Tibial artery (tissue), 4 donors: ENCODE results near the gene RTN4IP1.
A peak's percentile ranks its signal among the peaks of the same experiment; 100 is the strongest.

Source experiments
- DNase-seq, 2 donors: peaks; one replicate each; pipeline ENCODE4 v3.0.0-alpha.2; 2019
- H3K27ac ChIP-seq, 2 donors: fragments of 200-600 bp; sonication (generic) in 1 of 2; 1 replicate in 1 of 2; 2 replicates in 1 of 2; pipeline ENCODE4 v1.5.1; 2018 to 2019; ENCODE audit warnings: mild to moderate bottlenecking in 1 of 2
- H3K27me3 ChIP-seq, 2 donors: fragments of 200-600 bp; sonication (generic) in 1 of 2; one replicate each; pipeline versions ENCODE4 v1.5.1 to v1.6.0; 2016 to 2019
- H3K36me3 ChIP-seq, 3 donors: fragments of 200-600 bp; sonication (generic) in 2 of 3; one replicate each; pipeline ENCODE4 v1.5.1; 2016 to 2019; ENCODE audit warnings: mild to moderate bottlenecking in 2 of 3
- H3K4me1 ChIP-seq, 4 donors: fragments of 200-600 bp; sonication (generic) in 2 of 4; 1 replicate in 3 of 4; 2 replicates in 1 of 4; pipeline ENCODE4 v1.5.1; 2016 to 2019
- H3K4me3 ChIP-seq, 2 donors: fragments of 200-600 bp; sonication (generic) in 1 of 2; 1 replicate in 1 of 2; 2 replicates in 1 of 2; pipeline ENCODE4 v1.5.1; 2018 to 2019; ENCODE audit warnings: mild to moderate bottlenecking in 2 of 2
- H3K9me3 ChIP-seq, 3 donors: fragments of 200-600 bp; sonication (generic) in 1 of 3; one replicate each; pipeline ENCODE4 v1.5.1; 2016 to 2019
- CTCF ChIP-seq, 2 experiments: fragments of 200-600 bp in 1 of 2; fragments of 450-650 bp in 1 of 2; IDR thresholded peaks; one replicate each; pipeline ENCODE4 v1.5.1; 2017 to 2019; ENCODE audit warnings: antibody characterized with exemption in 2 of 2, mild to moderate bottlenecking in 1 of 2, moderate library complexity in 1 of 2
- intact Hi-C: fragments of 100-400 bp; cut with DNase I; formaldehyde crosslinking; loops from one replicate; pipeline ENCODE4 v1.15.0; 2023; ENCODE audit warnings: low total_unique reads

RTN4IP1 gene, protein sequence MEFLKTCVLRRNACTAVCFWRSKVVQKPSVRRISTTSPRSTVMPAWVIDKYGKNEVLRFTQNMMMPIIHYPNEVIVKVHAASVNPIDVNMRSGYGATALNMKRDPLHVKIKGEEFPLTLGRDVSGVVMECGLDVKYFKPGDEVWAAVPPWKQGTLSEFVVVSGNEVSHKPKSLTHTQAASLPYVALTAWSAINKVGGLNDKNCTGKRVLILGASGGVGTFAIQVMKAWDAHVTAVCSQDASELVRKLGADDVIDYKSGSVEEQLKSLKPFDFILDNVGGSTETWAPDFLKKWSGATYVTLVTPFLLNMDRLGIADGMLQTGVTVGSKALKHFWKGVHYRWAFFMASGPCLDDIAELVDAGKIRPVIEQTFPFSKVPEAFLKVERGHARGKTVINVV

GRCh38 chr6:106629103-106629858 lies at the start of gene RTN4IP1, which contains the start of gene QRSL1:
Gene RTN4IP1, minus strand, starts transcription at chr6:106629498. Its CDS starts 477 bp downstream, at chr6:106629021.
Gene QRSL1, plus strand, starts transcription at chr6:106629578. Its CDS starts 104 bp downstream, at chr6:106629682.
- Histone ChIP-seq H3K9me3 (no peaks in the 10 kb centered on the region), H3K27me3 (no peaks in the 10 kb centered on the region), H3K4me3 (peak within 1 kb of the TSS; percentile 68 to 95), H3K36me3 (no peaks in the 10 kb centered on the region), H3K27ac (peak within 1 kb of the TSS; percentile 66 to 83), H3K4me1 (peaks cover 0 to 16% (median 10%) of the 10 kb centered on the region in 4 donors)
- intact Hi-C loops: no loop called here
- peak; percentile 86 to 90 for DNase-seq
- TF ChIP-seq CTCF (IDR thresholded peaks at IDR 0.05): no peak

DNA sequence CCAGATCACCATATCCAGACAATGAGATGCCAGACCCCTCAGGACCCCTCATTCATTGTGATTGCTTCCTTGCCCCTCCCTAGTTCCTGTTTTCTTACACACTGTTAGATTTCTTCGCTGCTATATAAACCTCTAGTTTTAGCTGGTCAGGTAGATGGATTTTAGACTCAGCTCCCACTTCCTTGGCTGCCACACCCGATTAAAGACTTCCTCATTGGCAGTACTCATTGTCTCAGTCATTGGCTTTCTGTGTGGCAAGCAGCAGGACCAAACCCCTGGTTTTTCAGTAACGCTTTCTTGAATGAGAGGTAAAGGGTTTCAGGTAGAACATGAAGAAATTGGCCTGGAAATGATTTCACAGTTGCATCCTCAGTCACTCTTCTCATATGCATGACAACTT lies 48.0 kb upstream of the RTN4IP1 start:
- H3K9me3 ChIP-seq: no peaks in the 10 kb centered on the region
- TF ChIP-seq CTCF (IDR thresholded peaks at IDR 0.05): no peak
- H3K27ac ChIP-seq: no peak overlapping the region
- DNase-seq: no peak
- no peaks in the 10 kb centered on the region for H3K4me1 ChIP-seq
- H3K36me3 ChIP-seq: no peaks in the 10 kb centered on the region
- H3K4me3 ChIP-seq: no peak overlapping the region
- intact Hi-C loops: no loop called here
- H3K27me3 ChIP-seq: no peaks in the 10 kb centered on the region

DNA sequence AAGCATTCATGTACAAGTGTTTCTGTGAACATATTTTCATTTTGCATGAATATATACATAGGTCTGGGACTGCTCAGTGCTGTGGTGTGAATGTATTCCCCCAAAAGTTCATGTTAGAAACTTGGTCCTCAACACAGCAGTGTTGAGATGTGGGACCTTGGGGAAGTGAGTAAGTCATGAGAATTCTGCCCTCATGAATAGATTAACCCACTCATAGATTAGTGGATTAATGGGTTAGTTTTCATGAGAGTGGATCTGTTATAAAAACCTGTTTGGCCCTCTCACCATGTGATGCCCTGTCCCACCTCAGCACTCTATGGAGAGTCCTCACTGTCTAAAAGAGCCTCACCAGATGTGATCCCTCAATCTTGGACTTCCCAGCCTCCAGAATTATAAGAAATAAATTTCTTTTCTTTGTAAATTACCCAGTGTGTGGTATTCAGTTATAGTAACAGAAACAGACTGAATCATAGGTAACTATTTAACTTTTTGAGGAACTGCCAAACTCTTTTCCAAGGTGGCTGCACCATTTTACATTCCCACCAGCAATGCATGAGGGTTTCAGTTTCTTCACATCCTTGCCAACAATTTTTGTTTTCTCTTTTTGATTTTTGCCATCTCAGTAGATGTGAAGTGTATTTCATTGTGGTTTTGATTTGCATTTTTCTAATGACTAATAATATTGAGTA lies 45.4 kb upstream of the RTN4IP1 start:
- DNase-seq: no peak
- Histone ChIP-seq H3K36me3 (no peaks in the 10 kb centered on the region), H3K27me3 (no peaks in the 10 kb centered on the region), H3K27ac (no peak overlapping the region), H3K4me3 (no peak overlapping the region), H3K9me3 (no peaks in the 10 kb centered on the region), H3K4me1 (no peaks in the 10 kb centered on the region)
- TF ChIP-seq CTCF (IDR thresholded peaks at IDR 0.05): no peak
- intact Hi-C loops: no loop called here

- Histone ChIP-seq H3K9me3 (no peaks in the 10 kb centered on the region), H3K4me1 (no peaks in the 10 kb centered on the region), H3K36me3 (peaks cover 0 to 5% (median 2%) of the 10 kb centered on the region in 3 donors), H3K27ac (no peak overlapping the region), H3K27me3 (no peaks in the 10 kb centered on the region), H3K4me3 (no peak overlapping the region)
- intact Hi-C loops: no loop called here
- TF ChIP-seq CTCF (IDR thresholded peaks at IDR 0.05): no peak
- DNase-seq: no peak
Measured at GRCh38 chr6:106671651-106672050, 42.4 kb upstream of the RTN4IP1 start.

GRCh38 chr6:106670236-106670635 lies 40.9 kb upstream of the RTN4IP1 start:
- Histone ChIP-seq H3K4me3 (no peak overlapping the region), H3K27ac (no peak overlapping the region), H3K36me3 (peaks cover 6 to 18% (median 14%) of the 10 kb centered on the region in 3 donors), H3K4me1 (no peaks in the 10 kb centered on the region), H3K27me3 (no peaks in the 10 kb centered on the region), H3K9me3 (no peaks in the 10 kb centered on the region)
- no peak for DNase-seq
- intact Hi-C loops: no loop called here
- no peak for TF ChIP-seq CTCF (IDR thresholded peaks at IDR 0.05)
